GM12872 (cell line): ENCODE measurements around the gene CAMK2N2.

Source experiments
- TF ChIP-seq, protein P1 (sequence below): IDR thresholded peaks from 3 replicates; pipeline ENCODE4 v1.5.1; 2011; ENCODE audit warnings: low read depth, mild to moderate bottlenecking, low read length, moderate library complexity; ENCODE audit not compliant: insufficient read depth

CAMK2N2 gene

GRCh38 chr3:184236636-184237035 lies 24.7 kb downstream of the CAMK2N2 start:
- TF ChIP-seq, protein P1, sequence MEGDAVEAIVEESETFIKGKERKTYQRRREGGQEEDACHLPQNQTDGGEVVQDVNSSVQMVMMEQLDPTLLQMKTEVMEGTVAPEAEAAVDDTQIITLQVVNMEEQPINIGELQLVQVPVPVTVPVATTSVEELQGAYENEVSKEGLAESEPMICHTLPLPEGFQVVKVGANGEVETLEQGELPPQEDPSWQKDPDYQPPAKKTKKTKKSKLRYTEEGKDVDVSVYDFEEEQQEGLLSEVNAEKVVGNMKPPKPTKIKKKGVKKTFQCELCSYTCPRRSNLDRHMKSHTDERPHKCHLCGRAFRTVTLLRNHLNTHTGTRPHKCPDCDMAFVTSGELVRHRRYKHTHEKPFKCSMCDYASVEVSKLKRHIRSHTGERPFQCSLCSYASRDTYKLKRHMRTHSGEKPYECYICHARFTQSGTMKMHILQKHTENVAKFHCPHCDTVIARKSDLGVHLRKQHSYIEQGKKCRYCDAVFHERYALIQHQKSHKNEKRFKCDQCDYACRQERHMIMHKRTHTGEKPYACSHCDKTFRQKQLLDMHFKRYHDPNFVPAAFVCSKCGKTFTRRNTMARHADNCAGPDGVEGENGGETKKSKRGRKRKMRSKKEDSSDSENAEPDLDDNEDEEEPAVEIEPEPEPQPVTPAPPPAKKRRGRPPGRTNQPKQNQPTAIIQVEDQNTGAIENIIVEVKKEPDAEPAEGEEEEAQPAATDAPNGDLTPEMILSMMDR = no peak

GRCh38 chr3:184236033-184236410 lies 25.3 kb downstream of the CAMK2N2 start:
- TF ChIP-seq, protein P1 = no peak

- TF ChIP-seq, protein P1 = no peak
These were observed 25.8 kb downstream of the CAMK2N2 start for GRCh38 chr3:184235381-184236032.

DNA sequence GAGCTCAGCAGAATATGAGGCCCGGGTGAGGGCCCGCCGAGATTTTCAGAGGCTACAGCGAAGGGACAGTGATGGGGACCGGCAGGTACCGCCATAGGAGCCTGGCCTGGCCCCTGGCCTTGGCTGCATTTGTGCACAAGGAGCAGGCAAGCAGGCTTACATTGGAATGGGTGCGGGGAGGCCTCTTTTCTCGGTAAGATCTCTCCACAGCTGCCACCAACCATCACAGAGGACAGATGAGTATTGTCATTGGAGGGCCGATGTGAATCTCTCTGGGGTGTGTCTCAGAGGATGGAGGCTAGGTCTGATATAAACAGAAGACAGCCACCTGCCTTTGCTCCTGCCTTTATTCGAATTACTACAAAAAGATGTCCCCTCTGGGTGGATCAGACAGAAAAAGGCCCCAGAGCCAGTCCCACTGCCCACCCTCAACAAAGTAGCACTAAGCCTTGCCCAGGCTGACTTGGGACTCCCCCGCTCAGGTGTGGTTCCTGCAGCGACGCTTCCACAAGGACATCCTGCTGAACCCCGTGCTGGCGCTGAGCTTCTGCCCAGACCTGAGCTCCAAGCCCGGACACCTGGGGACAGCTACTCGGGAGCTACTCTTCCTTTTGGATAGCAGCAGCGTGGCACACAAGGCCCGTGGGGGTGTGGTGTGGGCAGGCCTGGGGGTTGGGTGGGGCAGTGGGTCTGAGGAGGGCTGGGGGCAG lies 26.5 kb downstream of the CAMK2N2 start:
- TF ChIP-seq, protein P1 = no peak

GRCh38 chr3:184234224-184234623 lies 27.1 kb downstream of the CAMK2N2 start:
- TF ChIP-seq, protein P1 = no peak

- TF ChIP-seq, protein P1 = no peak
These were observed 28.1 kb downstream of the CAMK2N2 start for GRCh38 chr3:184233127-184233843.

DNA sequence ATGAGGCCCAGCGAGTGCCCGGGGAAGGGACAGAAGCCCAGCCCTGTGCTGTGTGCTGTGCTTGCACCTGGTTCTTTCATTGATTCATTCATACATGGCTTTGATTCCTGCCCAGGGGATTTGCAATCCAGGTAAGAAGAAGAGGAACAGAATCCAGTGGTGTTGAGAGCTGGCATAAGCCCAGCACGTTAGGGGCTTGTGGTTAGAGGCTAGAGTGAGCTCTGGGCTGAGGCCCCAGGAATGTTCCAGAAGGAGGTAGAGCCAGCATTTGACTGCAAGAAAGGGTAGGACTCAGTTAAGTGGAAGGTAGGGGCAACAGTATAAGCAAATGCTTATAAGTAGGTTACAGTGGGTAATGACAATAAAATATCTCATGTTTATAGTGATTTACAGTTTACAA lies 29.7 kb downstream of the CAMK2N2 start:
- TF ChIP-seq, protein P1 = no peak
